Liver (tissue), 9 donors: ENCODE results near the gene NKAIN2. TPM values are rescaled to one million over a fixed set of nuclear protein-coding genes. Genes with fewer than 3 reads are reported as not detected.

Experiments used
- DNase-seq: peaks from one replicate; pipeline ENCODE4 v3.0.0-alpha.2; 2017; ENCODE audit warnings: low spot score
- H3K27ac ChIP-seq, 2 donors: one replicate each; pipeline ENCODE4 v1.7.0; 2013; ENCODE audit warnings: inconsistent platforms in 2 of 2, low read length in 2 of 2, control low read depth in 1 of 2, low read depth in 1 of 2, mild to moderate bottlenecking in 1 of 2
- H3K27me3 ChIP-seq, 4 donors: one replicate each; pipeline versions ENCODE4 v1.6.1 to v1.7.0; 2013; ENCODE audit warnings: low read length in 3 of 4, inconsistent platforms in 1 of 4, mild to moderate bottlenecking in 1 of 4, moderate library complexity in 1 of 4; ENCODE audit not compliant: control insufficient read depth in 4 of 4, insufficient read depth in 4 of 4
- H3K36me3 ChIP-seq, 4 donors: one replicate each; pipeline versions ENCODE4 v1.6.1 to v1.7.0; 2013; ENCODE audit warnings: low read length in 3 of 4, mild to moderate bottlenecking in 3 of 4, low read depth in 1 of 4, moderate library complexity in 1 of 4; ENCODE audit not compliant: control insufficient read depth in 4 of 4, insufficient read depth in 3 of 4
- H3K4me1 ChIP-seq, 4 donors: one replicate each; pipeline versions ENCODE4 v1.6.1 to v1.7.0; 2013; ENCODE audit warnings: low read length in 3 of 4, mild to moderate bottlenecking in 3 of 4, moderate library complexity in 1 of 4; ENCODE audit not compliant: control insufficient read depth in 4 of 4, insufficient read depth in 4 of 4
- H3K4me3 ChIP-seq, 3 donors: one replicate each; pipeline versions ENCODE4 v1.6.1 to v1.7.0; 2013; ENCODE audit warnings: low read length in 3 of 3, control low read depth in 1 of 3, low read depth in 1 of 3, mild to moderate bottlenecking in 1 of 3
- H3K9ac ChIP-seq, 2 donors: one replicate each; pipeline ENCODE4 v1.7.0; 2013; ENCODE audit warnings: low read length in 2 of 2, mild to moderate bottlenecking in 2 of 2, moderate library complexity in 2 of 2, control low read depth in 1 of 2, low read depth in 1 of 2
- H3K9me3 ChIP-seq, 4 donors: one replicate each; pipeline versions ENCODE4 v1.6.1 to v1.7.0; 2013; ENCODE audit warnings: low read length in 3 of 4; ENCODE audit not compliant: control insufficient read depth in 4 of 4
- ATF3 ChIP-seq: IDR thresholded peaks from 2 replicates; pipeline ENCODE4 v1.6.1; 2016; ENCODE audit warnings: antibody characterized with exemption
- FOXA2 ChIP-seq: IDR thresholded peaks from 2 replicates; pipeline ENCODE4 v1.6.1; 2016; ENCODE audit warnings: antibody characterized with exemption
- GABPA ChIP-seq, 2 donors: IDR thresholded peaks in 1 of 2; conservative IDR thresholded peaks in 1 of 2; 2 replicates each; pipeline ENCODE4 v1.6.1; 2016; ENCODE audit warnings: antibody characterized with exemption in 2 of 2, mild to moderate bottlenecking in 1 of 2, moderate library complexity in 1 of 2
- HNF4A ChIP-seq, 2 donors: conservative IDR thresholded peaks; 2 replicates each; pipeline ENCODE4 v1.6.1; 2016; ENCODE audit warnings: antibody characterized with exemption in 2 of 2, mild to moderate bottlenecking in 2 of 2
- JUND ChIP-seq, 2 donors: IDR thresholded peaks; 2 replicates each; pipeline ENCODE4 v1.6.1; 2016; ENCODE audit warnings: antibody characterized with exemption in 2 of 2
- NR2F2 ChIP-seq: IDR thresholded peaks from 2 replicates; pipeline ENCODE4 v1.6.1; 2016; ENCODE audit warnings: antibody characterized with exemption
- RAD21 ChIP-seq, 2 donors: IDR thresholded peaks; 2 replicates each; pipeline ENCODE4 v1.6.1; 2016; ENCODE audit warnings: antibody characterized with exemption in 2 of 2, mild to moderate bottlenecking in 2 of 2
- SP1 ChIP-seq: IDR thresholded peaks from 2 replicates; pipeline ENCODE4 v1.6.1; 2018; ENCODE audit warnings: antibody characterized with exemption, mild to moderate bottlenecking
- YY1 ChIP-seq: IDR thresholded peaks from 2 replicates; pipeline ENCODE4 v1.6.1; 2016; ENCODE audit warnings: antibody characterized with exemption, mild to moderate bottlenecking
- WGBS: extraction: QIAGEN DNeasy Blood & Tissue Kit; methylation state at CpG from one replicate; pipeline ENCODE4 v1.1.7; 2013; 5-methylcytosine and 5-hydroxymethylcytosine counted together
- polyA plus RNA-seq, 2 donors: library from polyadenylated mRNA; stranded (reverse) in 1 of 2; unstranded in 1 of 2; fragments of 200-250 nt in 1 of 2; fragments of >200 nt in 1 of 2; fragmentation: Nextera tagmentation in 1 of 2; extraction: Ambion mirVana in 1 of 2; gene quantifications; one replicate each; pipeline versions ENCODE4 v1.2.1 to v1.2.3, GENCODE V29; 2013 to 2015
- total RNA-seq, 2 donors: library from RNA; depleted of rRNA; stranded (reverse); fragments of >200 nt; gene quantifications; one replicate each; pipeline ENCODE4 v1.2.3, GENCODE V29; 2014
- TF ChIP-seq, protein P1 (sequence below): fragments of 150-350 bp; IDR thresholded peaks from 2 replicates; pipeline ENCODE4 v1.5.1; 2017; ENCODE audit warnings: improper control_type of control experiment, low read depth, low read length; ENCODE audit not compliant: missing input control
- TF ChIP-seq, protein P2 (sequence below): IDR thresholded peaks from 2 replicates; pipeline ENCODE4 v1.6.1; 2016; ENCODE audit warnings: antibody characterized with exemption, mild to moderate bottlenecking
- TF ChIP-seq, protein P3 (sequence below): IDR thresholded peaks from 2 replicates; pipeline ENCODE4 v1.6.1; 2016; ENCODE audit warnings: antibody characterized with exemption
- donor health status: healthy.
- donor health status: healthy.
- donor health status: healthy.
- donor health status: healthy.
- donor health status: healthy.

Gene NKAIN2
- total RNA-seq, result under 1 TPM in 1 of 2 donors, not detected in 1; 0.14 TPM
- under 1 TPM in 1 of 2 donors, not detected in 1; 0.05 TPM for polyA plus RNA-seq

DNA sequence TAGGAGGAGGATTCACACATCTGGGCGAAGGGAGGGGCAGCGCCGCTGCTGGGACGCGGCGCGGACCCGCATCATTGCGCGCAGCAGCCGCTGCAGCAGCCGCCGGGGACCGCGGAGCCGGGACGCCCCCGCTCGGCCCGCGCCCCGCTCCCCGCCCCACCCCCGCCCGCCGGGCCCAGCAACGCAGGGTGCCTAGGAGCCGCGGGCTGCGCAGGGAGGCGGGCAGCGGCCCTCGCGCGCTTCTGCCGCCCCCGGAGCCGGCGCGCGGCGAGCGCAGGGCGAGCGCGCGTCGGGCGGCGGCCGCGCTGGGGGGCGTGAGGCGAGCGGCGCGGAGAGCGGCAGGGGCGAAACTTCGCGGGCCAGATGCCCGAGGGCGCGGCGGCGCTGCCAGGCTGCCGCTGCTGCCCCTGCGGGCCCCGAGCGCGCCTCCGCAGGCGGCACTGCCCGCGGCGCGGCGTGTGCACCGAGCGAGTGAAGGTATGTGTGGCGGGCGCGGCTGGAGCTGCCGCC, at the start of gene NKAIN2:
TSS of gene NKAIN2 (plus strand) at position 362 of the 510 bp plus-strand sequence.
- H3K36me3 ChIP-seq, result no peaks in the 10 kb centered on the region
- no peak for DNase-seq
- peak within 1 kb of the TSS; percentile 24 to 72 (median 52) for H3K4me3 ChIP-seq
- H3K9me3 ChIP-seq, result no peaks in the 10 kb centered on the region
- no peak within 1 kb of the TSS for H3K9ac ChIP-seq
- TF ChIP-seq HNF4A (conservative IDR thresholded peaks at IDR 0.05) (no peak), GABPA (IDR thresholded peaks at IDR 0.05 in 1 of 2, conservative IDR thresholded peaks at IDR 0.05 in 1 of 2) (no peak)
- H3K27me3 ChIP-seq, result peaks cover 0 to 10% (median 7%) of the 10 kb centered on the region in 4 donors
- WGBS, result 2% methylated on average over 84 of the region's 84 CpGs
- H3K4me1 ChIP-seq, result peaks cover 8 to 16% (median 14%) of the 10 kb centered on the region in 4 donors
- H3K27ac ChIP-seq, result no peak within 1 kb of the TSS

GRCh38 chr6:123759472-123759871, 44.2 kb upstream of the NKAIN2 start:
- DNase-seq, result no peak
- no peak overlapping the region for H3K9ac ChIP-seq
- whole genome bisulfite sequencing, result 93% methylated on average over 1 of the region's 1 CpG
- H3K27ac ChIP-seq, result no peak overlapping the region
- H3K36me3 ChIP-seq, result no peaks in the 10 kb centered on the region
- H3K27me3 ChIP-seq, result no peaks in the 10 kb centered on the region
- H3K4me3 ChIP-seq, result no peak overlapping the region
- no peaks in the 10 kb centered on the region for H3K9me3 ChIP-seq
- H3K4me1 ChIP-seq, result no peaks in the 10 kb centered on the region
- TF ChIP-seq NR2F2 (no peak), HNF4A (conservative IDR thresholded peaks at IDR 0.05) (no peak), FOXA2 (no peak), JUND (IDR thresholded peaks at IDR 0.05) (no peak), YY1 (no peak)
- TF ChIP-seq, protein P1, sequence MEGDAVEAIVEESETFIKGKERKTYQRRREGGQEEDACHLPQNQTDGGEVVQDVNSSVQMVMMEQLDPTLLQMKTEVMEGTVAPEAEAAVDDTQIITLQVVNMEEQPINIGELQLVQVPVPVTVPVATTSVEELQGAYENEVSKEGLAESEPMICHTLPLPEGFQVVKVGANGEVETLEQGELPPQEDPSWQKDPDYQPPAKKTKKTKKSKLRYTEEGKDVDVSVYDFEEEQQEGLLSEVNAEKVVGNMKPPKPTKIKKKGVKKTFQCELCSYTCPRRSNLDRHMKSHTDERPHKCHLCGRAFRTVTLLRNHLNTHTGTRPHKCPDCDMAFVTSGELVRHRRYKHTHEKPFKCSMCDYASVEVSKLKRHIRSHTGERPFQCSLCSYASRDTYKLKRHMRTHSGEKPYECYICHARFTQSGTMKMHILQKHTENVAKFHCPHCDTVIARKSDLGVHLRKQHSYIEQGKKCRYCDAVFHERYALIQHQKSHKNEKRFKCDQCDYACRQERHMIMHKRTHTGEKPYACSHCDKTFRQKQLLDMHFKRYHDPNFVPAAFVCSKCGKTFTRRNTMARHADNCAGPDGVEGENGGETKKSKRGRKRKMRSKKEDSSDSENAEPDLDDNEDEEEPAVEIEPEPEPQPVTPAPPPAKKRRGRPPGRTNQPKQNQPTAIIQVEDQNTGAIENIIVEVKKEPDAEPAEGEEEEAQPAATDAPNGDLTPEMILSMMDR, result no peak
- TF ChIP-seq, protein P2, sequence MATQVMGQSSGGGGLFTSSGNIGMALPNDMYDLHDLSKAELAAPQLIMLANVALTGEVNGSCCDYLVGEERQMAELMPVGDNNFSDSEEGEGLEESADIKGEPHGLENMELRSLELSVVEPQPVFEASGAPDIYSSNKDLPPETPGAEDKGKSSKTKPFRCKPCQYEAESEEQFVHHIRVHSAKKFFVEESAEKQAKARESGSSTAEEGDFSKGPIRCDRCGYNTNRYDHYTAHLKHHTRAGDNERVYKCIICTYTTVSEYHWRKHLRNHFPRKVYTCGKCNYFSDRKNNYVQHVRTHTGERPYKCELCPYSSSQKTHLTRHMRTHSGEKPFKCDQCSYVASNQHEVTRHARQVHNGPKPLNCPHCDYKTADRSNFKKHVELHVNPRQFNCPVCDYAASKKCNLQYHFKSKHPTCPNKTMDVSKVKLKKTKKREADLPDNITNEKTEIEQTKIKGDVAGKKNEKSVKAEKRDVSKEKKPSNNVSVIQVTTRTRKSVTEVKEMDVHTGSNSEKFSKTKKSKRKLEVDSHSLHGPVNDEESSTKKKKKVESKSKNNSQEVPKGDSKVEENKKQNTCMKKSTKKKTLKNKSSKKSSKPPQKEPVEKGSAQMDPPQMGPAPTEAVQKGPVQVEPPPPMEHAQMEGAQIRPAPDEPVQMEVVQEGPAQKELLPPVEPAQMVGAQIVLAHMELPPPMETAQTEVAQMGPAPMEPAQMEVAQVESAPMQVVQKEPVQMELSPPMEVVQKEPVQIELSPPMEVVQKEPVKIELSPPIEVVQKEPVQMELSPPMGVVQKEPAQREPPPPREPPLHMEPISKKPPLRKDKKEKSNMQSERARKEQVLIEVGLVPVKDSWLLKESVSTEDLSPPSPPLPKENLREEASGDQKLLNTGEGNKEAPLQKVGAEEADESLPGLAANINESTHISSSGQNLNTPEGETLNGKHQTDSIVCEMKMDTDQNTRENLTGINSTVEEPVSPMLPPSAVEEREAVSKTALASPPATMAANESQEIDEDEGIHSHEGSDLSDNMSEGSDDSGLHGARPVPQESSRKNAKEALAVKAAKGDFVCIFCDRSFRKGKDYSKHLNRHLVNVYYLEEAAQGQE, result no peak

- H3K4me3 ChIP-seq, result no peak overlapping the region
- no peaks in the 10 kb centered on the region for H3K36me3 ChIP-seq
- TF ChIP-seq ATF3 (no peak), RAD21 (IDR thresholded peaks at IDR 0.05) (no peak), JUND (IDR thresholded peaks at IDR 0.05) (no peak), SP1 (no peak)
- TF ChIP-seq, protein P3, sequence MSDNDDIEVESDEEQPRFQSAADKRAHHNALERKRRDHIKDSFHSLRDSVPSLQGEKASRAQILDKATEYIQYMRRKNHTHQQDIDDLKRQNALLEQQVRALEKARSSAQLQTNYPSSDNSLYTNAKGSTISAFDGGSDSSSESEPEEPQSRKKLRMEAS, result no peak
- TF ChIP-seq, protein P1, result no peak
- H3K27me3 ChIP-seq, result no peaks in the 10 kb centered on the region
- H3K9ac ChIP-seq, result no peak overlapping the region
- H3K9me3 ChIP-seq, result no peaks in the 10 kb centered on the region
- no peak overlapping the region for H3K27ac ChIP-seq
- no peak for DNase-seq
- 77% methylated on average over 1 of the region's 1 CpG for WGBS
- H3K4me1 ChIP-seq, result no peaks in the 10 kb centered on the region
Measured at GRCh38 chr6:123763904-123764303, 39.8 kb upstream of the NKAIN2 start.
